Endodermal cell (in vitro differentiated cells): Measurements from ENCODE around the gene SND1. TPM values are rescaled to one million over a fixed set of nuclear protein-coding genes. Genes with fewer than 3 reads are reported as not detected.

Experiments used
- DNase-seq: peaks from one replicate; pipeline ENCODE4 v3.0.0-alpha.2; 2017
- H3K27ac ChIP-seq: 2 replicates; pipeline ENCODE4 v1.5.1; 2013; ENCODE audit warnings: mild to moderate bottlenecking, low read depth, low read length, moderate library complexity
- H3K27me3 ChIP-seq: 2 replicates; pipeline ENCODE4 v1.6.1; 2013; ENCODE audit warnings: mild to moderate bottlenecking, low read length, moderate library complexity; ENCODE audit not compliant: insufficient read depth, control insufficient read depth, poor library complexity, severe bottlenecking
- H3K36me3 ChIP-seq: 2 replicates; pipeline ENCODE4 v1.7.0; 2013; ENCODE audit warnings: mild to moderate bottlenecking, low read length, moderate library complexity; ENCODE audit not compliant: control insufficient read depth, insufficient read depth
- H3K4me1 ChIP-seq: one replicate; pipeline ENCODE4 v1.7.0; 2013; ENCODE audit warnings: low read length; ENCODE audit not compliant: control insufficient read depth, insufficient read depth
- H3K4me3 ChIP-seq: 2 replicates; pipeline ENCODE4 v1.5.1; 2013; ENCODE audit warnings: mild to moderate bottlenecking, low read length, moderate library complexity
- H3K9ac ChIP-seq: 2 replicates; pipeline ENCODE4 v1.6.1; 2013; ENCODE audit warnings: mild to moderate bottlenecking, low read length, moderate library complexity; ENCODE audit not compliant: poor library complexity, severe bottlenecking; ENCODE audit errors: extremely low read depth
- H3K9me3 ChIP-seq: 2 replicates; pipeline ENCODE4 v1.6.1; 2013; ENCODE audit warnings: mild to moderate bottlenecking, low read length, moderate library complexity; ENCODE audit not compliant: control insufficient read depth
- H3K27ac Mint-ChIP-seq: 2 replicates; pipeline ENCODE4 v1.8.0; 2020; ENCODE audit warnings: mixed read lengths
- H3K27me3 Mint-ChIP-seq: 2 replicates; pipeline ENCODE4 v1.8.0; 2021; ENCODE audit warnings: mild to moderate bottlenecking, mixed read lengths; ENCODE audit not compliant: insufficient read depth
- H3K36me3 Mint-ChIP-seq: 2 replicates; pipeline ENCODE4 v1.8.0; 2020; ENCODE audit warnings: low read depth, mixed read lengths
- H3K4me1 Mint-ChIP-seq: 2 replicates; pipeline ENCODE4 v1.8.0; 2020; ENCODE audit warnings: mixed read lengths
- H3K4me3 Mint-ChIP-seq: 2 replicates; pipeline ENCODE4 v1.8.0; 2020; ENCODE audit warnings: mild to moderate bottlenecking, moderate library complexity, mixed read lengths
- H3K9me3 Mint-ChIP-seq: 2 replicates; pipeline ENCODE4 v1.8.0; 2020; ENCODE audit warnings: mild to moderate bottlenecking, mixed read lengths
- CTCF ChIP-seq: fragments of 200-600 bp; sonication (generic); conservative IDR thresholded peaks from 2 replicates; pipeline ENCODE4 v1.5.0; 2021; ENCODE audit warnings: antibody characterized with exemption, mild to moderate bottlenecking
- WGBS, 2 experiments: methylation state at CpG; one replicate each; pipeline versions ENCODE4 v1.1.5 to v1.1.7; 2013; ENCODE audit warnings: missing lambda C conversion rate in 2 of 2, mixed read lengths in 1 of 2; ENCODE audit not compliant: insufficient coverage in 1 of 2, insufficient read length in 1 of 2; 5-methylcytosine and 5-hydroxymethylcytosine counted together
- total RNA-seq, 2 donors: library from RNA; stranded (reverse); fragmentation: NEBNext Ultra II Directional in 1 of 2; extraction: Animal tissue kit (Norgen Biotek cat#: 25700) in 1 of 2; gene quantifications; 2 replicates in 1 of 2; 3 replicates in 1 of 2; pipeline ENCODE4 v1.2.1, GENCODE V29; 2021

SND1 gene
- total RNA-seq, 2 donors from 2014 or later, result 240 to 267 TPM

DNA sequence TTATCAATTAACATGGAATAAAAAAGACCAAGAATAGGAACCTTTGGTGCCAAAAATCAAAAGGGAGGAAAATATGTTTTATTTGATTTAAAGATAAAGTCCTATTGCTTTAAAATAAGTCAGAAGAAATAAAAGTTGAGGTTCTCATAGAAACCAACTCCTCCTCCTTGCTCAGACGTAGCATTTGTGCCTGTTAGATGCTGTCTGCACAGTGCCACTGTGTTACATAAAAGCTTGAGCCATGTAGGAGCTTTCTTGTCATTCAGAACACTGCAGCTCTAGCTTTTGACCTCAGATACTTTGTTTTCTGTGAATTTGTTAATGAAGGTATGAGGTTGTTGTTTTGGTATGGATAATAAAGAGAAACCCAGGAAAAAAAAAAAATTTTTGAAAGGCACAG is 328.9 kb downstream of the SND1 start:
- 88 to 94% methylated on average over 1 of the region's 1 CpG for WGBS, 2 experiments
- H3K4me3 ChIP-seq, result no peak overlapping the region
- H3K27me3 Mint-ChIP-seq, result no peaks in the 10 kb centered on the region
- H3K4me3 Mint-ChIP-seq, result no peak overlapping the region
- no peak overlapping the region for H3K9ac ChIP-seq
- H3K9me3 Mint-ChIP-seq, result peaks cover 18% of the 10 kb centered on the region
- H3K4me1 ChIP-seq, result no peaks in the 10 kb centered on the region
- H3K4me1 Mint-ChIP-seq, result peaks cover 19% of the 10 kb centered on the region
- no peak for TF ChIP-seq CTCF
- H3K27ac ChIP-seq, result no peak overlapping the region
- DNase-seq, result no peak
- H3K27ac Mint-ChIP-seq, result no peak overlapping the region
- peaks cover 36% of the 10 kb centered on the region for H3K36me3 ChIP-seq
- H3K9me3 ChIP-seq, result peaks cover 26% of the 10 kb centered on the region
- peaks cover 32% of the 10 kb centered on the region for H3K36me3 Mint-ChIP-seq
- H3K27me3 ChIP-seq, result no peaks in the 10 kb centered on the region

GRCh38 chr7:127981965-127982364 is 330.0 kb downstream of the SND1 start:
- 95 to 100% methylated on average over 3 to 4 of the region's 4 CpGs for WGBS, 2 experiments
- peaks cover 27% of the 10 kb centered on the region for H3K36me3 ChIP-seq
- DNase-seq, result no peak
- H3K4me3 ChIP-seq, result no peak overlapping the region
- H3K27me3 Mint-ChIP-seq, result no peaks in the 10 kb centered on the region
- H3K27me3 ChIP-seq, result no peaks in the 10 kb centered on the region
- H3K36me3 Mint-ChIP-seq, result peaks cover 23% of the 10 kb centered on the region
- H3K9me3 Mint-ChIP-seq, result peaks cover 18% of the 10 kb centered on the region
- H3K4me3 Mint-ChIP-seq, result no peak overlapping the region
- no peak overlapping the region for H3K27ac ChIP-seq
- H3K27ac Mint-ChIP-seq, result no peak overlapping the region
- peaks cover 24% of the 10 kb centered on the region for H3K9me3 ChIP-seq
- no peaks in the 10 kb centered on the region for H3K4me1 ChIP-seq
- peaks cover 24% of the 10 kb centered on the region for H3K4me1 Mint-ChIP-seq
- H3K9ac ChIP-seq, result no peak overlapping the region
- TF ChIP-seq CTCF, result no peak

DNA sequence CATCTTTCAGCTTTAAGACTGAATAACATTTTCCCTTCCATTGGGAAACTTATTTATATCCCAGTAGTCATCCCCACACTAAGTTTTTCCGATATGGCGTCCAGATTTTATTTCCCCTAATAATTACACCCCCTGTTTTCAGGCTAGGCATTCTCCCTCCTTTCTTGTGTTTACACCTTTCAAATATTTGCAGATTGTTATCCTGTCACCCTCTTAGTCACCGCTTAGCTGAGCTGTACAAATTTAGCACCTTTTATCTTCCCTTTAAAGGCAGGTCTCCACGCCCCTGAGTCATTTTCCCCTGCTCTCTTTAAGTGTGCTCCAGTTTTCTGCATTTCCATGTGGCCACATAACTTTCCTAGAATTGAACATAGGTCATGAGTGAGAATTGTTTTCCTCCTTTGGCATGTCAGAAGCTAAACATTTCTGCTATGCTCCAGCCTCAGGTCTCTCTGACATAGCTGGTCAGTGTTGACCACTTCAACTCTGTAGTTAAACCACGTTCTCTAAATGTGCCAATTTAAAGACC is 331.9 kb downstream of the SND1 start:
- no peaks in the 10 kb centered on the region for H3K27me3 ChIP-seq
- no peak overlapping the region for H3K27ac Mint-ChIP-seq
- no peak overlapping the region for H3K4me3 Mint-ChIP-seq
- peaks cover 27% of the 10 kb centered on the region for H3K4me1 Mint-ChIP-seq
- peaks cover 5% of the 10 kb centered on the region for H3K9me3 ChIP-seq
- H3K4me3 ChIP-seq, result no peak overlapping the region
- H3K9ac ChIP-seq, result no peak overlapping the region
- TF ChIP-seq CTCF, result no peak
- peaks cover 18% of the 10 kb centered on the region for H3K36me3 ChIP-seq
- H3K27me3 Mint-ChIP-seq, result no peaks in the 10 kb centered on the region
- peaks cover 9% of the 10 kb centered on the region for H3K36me3 Mint-ChIP-seq
- peaks cover 7% of the 10 kb centered on the region for H3K9me3 Mint-ChIP-seq
- WGBS, 2 experiments, result 88 to 98% methylated on average over 4 to 5 of the region's 5 CpGs
- no peak overlapping the region for H3K27ac ChIP-seq
- no peaks in the 10 kb centered on the region for H3K4me1 ChIP-seq
- no peak for DNase-seq
